DND-41 (cell line): Measurements from ENCODE around the gene FEN1.

Experiments
- ATAC-seq: fragments of 200-7000 bp; cut with Tn5 transposase; 3 replicates; pipeline ENCODE4 v1.9.1; 2021; ENCODE audit warnings: low read depth; ENCODE audit not compliant: insufficient read depth
- DNase-seq: peaks from one replicate; pipeline ENCODE4 v3.0.0-alpha.2; 2020
- H2AFZ ChIP-seq: 2 replicates; pipeline ENCODE4 v1.6.0; 2012; ENCODE audit warnings: low read depth, low read length
- H3K27ac ChIP-seq: 2 replicates; pipeline ENCODE4 v1.5.1; 2012; ENCODE audit warnings: low read length, inconsistent platforms
- H3K27me3 ChIP-seq: fragments of 200-600 bp; sonication (generic); 2 replicates; pipeline ENCODE4 v1.6.0; 2012; ENCODE audit warnings: low read length, mild to moderate bottlenecking, inconsistent platforms; ENCODE audit not compliant: insufficient read depth, poor library complexity
- H3K36me3 ChIP-seq: 2 replicates; pipeline ENCODE4 v1.5.1; 2012; ENCODE audit warnings: low read length, inconsistent platforms; ENCODE audit not compliant: insufficient read depth
- H3K4me1 ChIP-seq: 2 replicates; pipeline ENCODE4 v1.5.1; 2012; ENCODE audit warnings: mild to moderate bottlenecking, low read length; ENCODE audit not compliant: insufficient read depth
- H3K4me2 ChIP-seq: 2 replicates; pipeline ENCODE4 v1.6.0; 2012; ENCODE audit warnings: mild to moderate bottlenecking, moderate library complexity, low read length, inconsistent platforms; ENCODE audit not compliant: insufficient read depth
- H3K4me3 ChIP-seq, 2 experiments: fragments of 200-600 bp in 1 of 2; shearing (Covaris generic) in 1 of 2; 2 replicates each; pipeline ENCODE4 v1.5.1; 2012 to 2016; ENCODE audit warnings: inconsistent platforms in 2 of 2, low read length in 2 of 2, mild to moderate bottlenecking in 2 of 2, low read depth in 1 of 2, moderate library complexity in 1 of 2
- H3K79me2 ChIP-seq: 2 replicates; pipeline ENCODE4 v1.6.0; 2012; ENCODE audit warnings: low read length, inconsistent platforms; ENCODE audit not compliant: insufficient read depth
- H3K9ac ChIP-seq: 2 replicates; pipeline ENCODE4 v1.6.0; 2012; ENCODE audit warnings: low read depth, mild to moderate bottlenecking, inconsistent platforms, low read length, moderate library complexity
- H3K9me3 ChIP-seq: 2 replicates; pipeline ENCODE4 v1.5.1; 2012; ENCODE audit warnings: low read length, moderate library complexity, mild to moderate bottlenecking, inconsistent platforms; ENCODE audit not compliant: insufficient read depth, severe bottlenecking
- H4K20me1 ChIP-seq: 2 replicates; pipeline ENCODE4 v1.6.0; 2012; ENCODE audit warnings: low read length; ENCODE audit not compliant: insufficient read depth
- CTCF ChIP-seq: IDR thresholded peaks from 2 replicates; pipeline ENCODE4 v1.5.1; 2012; ENCODE audit warnings: borderline replicate concordance, low read length, moderate library complexity, mild to moderate bottlenecking; ENCODE audit not compliant: poor library complexity, severe bottlenecking; ENCODE audit errors: extremely low read depth
- EZH2 ChIP-seq: IDR thresholded peaks from 3 replicates; pipeline ENCODE4 v1.6.1; 2012; ENCODE audit warnings: borderline replicate concordance, low read depth, mild to moderate bottlenecking, moderate library complexity, low read length, inconsistent platforms; ENCODE audit not compliant: severe bottlenecking

FEN1 gene

GRCh38 chr11:61752925-61753521 is 39.7 kb upstream of the FEN1 start:
- ATAC-seq = no peak
- Histone ChIP-seq H3K4me1 (peaks cover 3% of the 10 kb centered on the region; the same call in 1 of the 2 replicates), H3K9me3 (no peaks in the 10 kb centered on the region), H3K4me3 (no peak overlapping the region), H3K9ac (no peak overlapping the region), H3K27ac (no peak overlapping the region), H2AFZ (no peak overlapping the region), H3K4me2 (no peak overlapping the region), H3K79me2 (no peaks in the 10 kb centered on the region), H4K20me1 (peaks cover 4% of the 10 kb centered on the region), H3K36me3 (no peaks in the 10 kb centered on the region), H3K27me3 (no peaks in the 10 kb centered on the region)
- DNase-seq = no peak
- TF ChIP-seq EZH2 (no peak), CTCF (no peak)

GRCh38 chr11:61753672-61754071 is 39.0 kb upstream of the FEN1 start:
- Histone ChIP-seq H3K27me3 (no peaks in the 10 kb centered on the region), H3K9ac (no peak overlapping the region), H4K20me1 (peaks cover 3% of the 10 kb centered on the region), H3K9me3 (no peaks in the 10 kb centered on the region), H3K79me2 (no peaks in the 10 kb centered on the region), H2AFZ (no peak overlapping the region), H3K4me3 (no peak overlapping the region), H3K36me3 (no peaks in the 10 kb centered on the region), H3K4me2 (no peak overlapping the region), H3K4me1 (peaks cover 3% of the 10 kb centered on the region; the same call in 1 of the 2 replicates), H3K27ac (no peak overlapping the region)
- DNase-seq = no peak
- TF ChIP-seq CTCF (no peak), EZH2 (no peak)
- no peak for ATAC-seq

GRCh38 chr11:61754534-61755482 is 37.9 kb upstream of the FEN1 start:
- TF ChIP-seq CTCF = no peak
- no peak for TF ChIP-seq EZH2
- no peak for ATAC-seq
- H3K27ac ChIP-seq = no peak overlapping the region
- no peak for DNase-seq
- no peaks in the 10 kb centered on the region for H3K27me3 ChIP-seq
- no peaks in the 10 kb centered on the region for H3K36me3 ChIP-seq
- no peaks in the 10 kb centered on the region for H3K9me3 ChIP-seq
- H4K20me1 ChIP-seq = no peaks in the 10 kb centered on the region
- H3K4me1 ChIP-seq = peaks cover 3% of the 10 kb centered on the region; the same call in 1 of the 2 replicates
- H3K4me3 ChIP-seq = no peak overlapping the region
- no peaks in the 10 kb centered on the region for H3K79me2 ChIP-seq
- H2AFZ ChIP-seq = no peak overlapping the region
- no peak overlapping the region for H3K9ac ChIP-seq
- H3K4me2 ChIP-seq = no peak overlapping the region
